Stimulated activated CD4-positive, alpha-beta T cell treated with anti-CD3 and anti-CD28 coated beads, Interleukin-4, amount 100 ng/mL, for 4 hours (primary cell): ENCODE results near the gene DUSP28.
A peak's percentile ranks its signal among the peaks of the same experiment; 100 is the strongest.
"Not testable (repeated sequence)": the region's sequence is repeated elsewhere in the genome, so short reads cannot be mapped to it uniquely, and the experiment has no call there.

Experiments used
- DNase-seq, 2 experiments: peaks; one replicate each; pipeline ENCODE4 v3.0.0-alpha.2; 2020

DUSP28 gene

GRCh38 chr2:240528406-240529040, 31.6 kb upstream of the DUSP28 start:
- no peak for DNase-seq

GRCh38 chr2:240529344-240529999, 30.7 kb upstream of the DUSP28 start:
- DNase-seq, result no peak

GRCh38 chr2:240530181-240530580, 30.0 kb upstream of the DUSP28 start:
- DNase-seq, result no peak

- no peak for DNase-seq
These were observed 29.1 kb upstream of the DUSP28 start for GRCh38 chr2:240531038-240531437.

GRCh38 chr2:240532031-240532775, 28.0 kb upstream of the DUSP28 start:
- no peak for DNase-seq

GRCh38 chr2:240538031-240538780, 22.0 kb upstream of the DUSP28 start:
- no peak for DNase-seq

- DNase-seq, result not testable (repeated sequence)
These were observed 21.1 kb upstream of the DUSP28 start for GRCh38 chr2:240539101-240539500.

GRCh38 chr2:240539906-240540305, 20.3 kb upstream of the DUSP28 start:
- DNase-seq, result no peak

- no peak for DNase-seq
These were observed 8.9 kb upstream of the DUSP28 start for GRCh38 chr2:240551288-240551687.

- DNase-seq, result no peak
These were observed 8.3 kb upstream of the DUSP28 start for GRCh38 chr2:240551811-240552210.

- no peak for DNase-seq
These were observed 6.1 kb upstream of the DUSP28 start for GRCh38 chr2:240553956-240554480.

GRCh38 chr2:240554767-240555493, 5.2 kb upstream of the DUSP28 start:
- DNase-seq, result no peak

- no peak for DNase-seq
These were observed 4.5 kb upstream of the DUSP28 start for GRCh38 chr2:240555541-240556250.

GRCh38 chr2:240556553-240557100, 3.5 kb upstream of the DUSP28 start:
- peak; percentile 59 to 66 for DNase-seq

- DNase-seq, result no peak
These were observed 2.9 kb upstream of the DUSP28 start for GRCh38 chr2:240557101-240557751.

GRCh38 chr2:240557808-240558207, 2.3 kb upstream of the DUSP28 start, which contains the start of gene ANKMY1:
TSS of gene ANKMY1 (minus strand) at chr2:240557988. CDS start at chr2:240557335, 653 bp downstream.
- DNase-seq, result peak; percentile 66 to 67

- no peak for DNase-seq
These were observed 1.9 kb upstream of the DUSP28 start for GRCh38 chr2:240558236-240558761.

- no peak for DNase-seq
These were observed 871 bp upstream of the DUSP28 start for GRCh38 chr2:240559286-240559685.

- DNase-seq, result peak; percentile 99 to 100
These were observed 545 bp downstream of the DUSP28 start for GRCh38 chr2:240560480-240561324.
